OCI-LY7 (cell line): Measurements from ENCODE around the gene CFAP65. TPM values are rescaled to one million over a fixed set of nuclear protein-coding genes. Genes with fewer than 3 reads are reported as not detected.

Source experiments
- Bru-seq: library from RNA; stranded (reverse); fragments of 400-500 nt; gene quantifications from one replicate; lab custom pipeline; 2021; lab: Mats Ljungman, UMichigan
- BruChase-seq, 2 experiments: library from RNA; stranded (reverse); fragments of 400-500 nt; gene quantifications; one replicate each; lab custom pipeline; 2021; lab: Mats Ljungman, UMichigan
- BruUV-seq: library from RNA; stranded (reverse); fragments of 400-500 nt; replicated peaks from 2 replicates; lab custom pipeline; 2021; lab: Mats Ljungman, UMichigan
- CTCF ChIA-PET: fragments of 300-600 bp; sonication (Branson Sonifier 250); formaldehyde crosslinking; loops from one replicate; lab custom pipeline; 2022; ENCODE audit warnings: antibody characterized with exemption; ENCODE audit not compliant: unreplicated experiment; lab: Charles Lee
- POLR2A ChIA-PET: fragments of 300-600 bp; sonication (Branson Sonifier 250); formaldehyde crosslinking; loops from one replicate; lab custom pipeline; 2022; ENCODE audit warnings: antibody characterized with exemption; lab: Charles Lee
- DNase-seq: peaks from one replicate; pipeline ENCODE4 v3.0.0-alpha.2; 2015; ENCODE audit warnings: low spot score
- H2AFZ ChIP-seq: fragments of 200-600 bp; sonication (generic), shearing (Covaris generic); 2 replicates; pipeline ENCODE4 v1.6.1; 2014; ENCODE audit warnings: mild to moderate bottlenecking, antibody characterized with exemption, low read length, moderate library complexity
- H3K27ac ChIP-seq: fragments of 200-600 bp; sonication (generic); 2 replicates; pipeline ENCODE4 v1.5.1; 2014; ENCODE audit warnings: mixed run types, low read depth, mild to moderate bottlenecking, moderate library complexity, low read length, inconsistent platforms; ENCODE audit not compliant: poor library complexity, severe bottlenecking
- H3K36me3 ChIP-seq: fragments of 200-600 bp; sonication (generic); 2 replicates; pipeline ENCODE4 v1.6.1; 2014; ENCODE audit warnings: mild to moderate bottlenecking, antibody characterized with exemption, low read length, moderate library complexity, mixed read lengths; ENCODE audit not compliant: insufficient read depth
- H3K4me1 ChIP-seq: fragments of 200-600 bp; sonication (generic); 2 replicates; pipeline ENCODE4 v1.5.1; 2014; ENCODE audit warnings: mild to moderate bottlenecking, low read length; ENCODE audit not compliant: insufficient read depth, poor library complexity, severe bottlenecking
- H3K4me2 ChIP-seq: fragments of 200-600 bp; sonication (generic); 2 replicates; pipeline ENCODE4 v1.6.1; 2014; ENCODE audit warnings: mild to moderate bottlenecking, low read length
- H3K4me3 ChIP-seq: fragments of 200-600 bp; sonication (generic); 2 replicates; pipeline ENCODE4 v1.5.1; 2014; ENCODE audit warnings: mild to moderate bottlenecking, low read depth, low read length; ENCODE audit not compliant: poor library complexity, severe bottlenecking
- H3K79me2 ChIP-seq: fragments of 200-600 bp; sonication (generic); 2 replicates; pipeline ENCODE4 v1.6.1; 2016; ENCODE audit warnings: low read depth, mild to moderate bottlenecking, low read length, moderate library complexity, mixed read lengths; ENCODE audit not compliant: insufficient read depth
- H3K9me2 ChIP-seq: fragments of 200-600 bp; sonication (generic); 2 replicates; pipeline ENCODE4 v1.6.1; 2016; ENCODE audit warnings: mild to moderate bottlenecking, low read length, mixed read lengths; ENCODE audit not compliant: insufficient read depth
- H3K9me3 ChIP-seq: fragments of 200-600 bp; sonication (generic); 2 replicates; pipeline ENCODE4 v1.6.1; 2014; ENCODE audit warnings: mild to moderate bottlenecking, mixed run types, low read length, mixed read lengths
- H4K20me1 ChIP-seq: fragments of 200-600 bp; sonication (generic); 2 replicates; pipeline ENCODE4 v1.6.1; 2014; ENCODE audit warnings: mild to moderate bottlenecking, antibody characterized with exemption, low read length, moderate library complexity, mixed read lengths; ENCODE audit not compliant: insufficient read depth
- EZH2phosphoT487 ChIP-seq: fragments of 200-600 bp; sonication (generic); IDR thresholded peaks from 2 replicates; pipeline ENCODE4 v1.6.1; 2018; ENCODE audit warnings: low read depth, borderline replicate concordance, mild to moderate bottlenecking, mixed run types, antibody characterized with exemption, low read length, moderate library complexity, mixed read lengths
- intact Hi-C: fragments of 100-400 bp; cut with micrococcal nuclease; formaldehyde crosslinking; loops from one replicate; pipeline ENCODE4 v1.10.0; 2022; ENCODE audit not compliant: unreplicated experiment
- long read RNA-seq: library from polyadenylated mRNA; stranded (forward); transcript quantifications from one replicate; pipeline ENCODE4 v2.0.0, GENCODE V29; 2022
- total RNA-seq, 2 experiments: library from RNA; depleted of rRNA in 1 of 2; stranded (reverse); fragments of >200 nt in 1 of 2; shearing (Covaris generic) in 1 of 2; gene quantifications; 2 replicates each; pipeline ENCODE4 v1.2.3, GENCODE V29; 2014 to 2022
- TF ChIP-seq, protein P1 (sequence below): fragments of 200-600 bp; sonication (generic); conservative IDR thresholded peaks from 2 replicates; pipeline ENCODE4 v1.5.1; 2014; ENCODE audit warnings: mild to moderate bottlenecking, antibody characterized with exemption, low read length, moderate library complexity, mixed read lengths

The CFAP65 gene, protein sequence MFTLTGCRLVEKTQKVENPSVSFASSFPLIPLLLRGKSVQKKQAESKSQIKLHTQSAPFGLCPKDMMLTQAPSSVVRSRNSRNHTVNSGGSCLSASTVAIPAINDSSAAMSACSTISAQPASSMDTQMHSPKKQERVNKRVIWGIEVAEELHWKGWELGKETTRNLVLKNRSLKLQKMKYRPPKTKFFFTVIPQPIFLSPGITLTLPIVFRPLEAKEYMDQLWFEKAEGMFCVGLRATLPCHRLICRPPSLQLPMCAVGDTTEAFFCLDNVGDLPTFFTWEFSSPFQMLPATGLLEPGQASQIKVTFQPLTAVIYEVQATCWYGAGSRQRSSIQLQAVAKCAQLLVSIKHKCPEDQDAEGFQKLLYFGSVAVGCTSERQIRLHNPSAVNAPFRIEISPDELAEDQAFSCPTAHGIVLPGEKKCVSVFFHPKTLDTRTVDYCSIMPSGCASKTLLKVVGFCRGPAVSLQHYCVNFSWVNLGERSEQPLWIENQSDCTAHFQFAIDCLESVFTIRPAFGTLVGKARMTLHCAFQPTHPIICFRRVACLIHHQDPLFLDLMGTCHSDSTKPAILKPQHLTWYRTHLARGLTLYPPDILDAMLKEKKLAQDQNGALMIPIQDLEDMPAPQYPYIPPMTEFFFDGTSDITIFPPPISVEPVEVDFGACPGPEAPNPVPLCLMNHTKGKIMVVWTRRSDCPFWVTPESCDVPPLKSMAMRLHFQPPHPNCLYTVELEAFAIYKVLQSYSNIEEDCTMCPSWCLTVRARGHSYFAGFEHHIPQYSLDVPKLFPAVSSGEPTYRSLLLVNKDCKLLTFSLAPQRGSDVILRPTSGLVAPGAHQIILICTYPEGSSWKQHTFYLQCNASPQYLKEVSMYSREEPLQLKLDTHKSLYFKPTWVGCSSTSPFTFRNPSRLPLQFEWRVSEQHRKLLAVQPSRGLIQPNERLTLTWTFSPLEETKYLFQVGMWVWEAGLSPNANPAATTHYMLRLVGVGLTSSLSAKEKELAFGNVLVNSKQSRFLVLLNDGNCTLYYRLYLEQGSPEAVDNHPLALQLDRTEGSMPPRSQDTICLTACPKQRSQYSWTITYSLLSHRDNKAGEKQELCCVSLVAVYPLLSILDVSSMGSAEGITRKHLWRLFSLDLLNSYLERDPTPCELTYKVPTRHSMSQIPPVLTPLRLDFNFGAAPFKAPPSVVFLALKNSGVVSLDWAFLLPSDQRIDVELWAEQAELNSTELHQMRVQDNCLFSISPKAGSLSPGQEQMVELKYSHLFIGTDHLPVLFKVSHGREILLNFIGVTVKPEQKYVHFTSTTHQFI (N-terminal part only)
- total RNA-seq (2014; rRNA removed; shearing (Covaris generic)) (not detected in 2 replicates), total RNA-seq (2022) (not detected in 2 replicates), Bru-seq, nascent RNA (not detected), BruChase-seq, experiment 1, labeled RNA remaining after a 6-hour chase (not detected), BruChase-seq, experiment 2, labeled RNA remaining after a 2-hour chase (not detected)
- long read RNA-seq: 0 reads

DNA sequence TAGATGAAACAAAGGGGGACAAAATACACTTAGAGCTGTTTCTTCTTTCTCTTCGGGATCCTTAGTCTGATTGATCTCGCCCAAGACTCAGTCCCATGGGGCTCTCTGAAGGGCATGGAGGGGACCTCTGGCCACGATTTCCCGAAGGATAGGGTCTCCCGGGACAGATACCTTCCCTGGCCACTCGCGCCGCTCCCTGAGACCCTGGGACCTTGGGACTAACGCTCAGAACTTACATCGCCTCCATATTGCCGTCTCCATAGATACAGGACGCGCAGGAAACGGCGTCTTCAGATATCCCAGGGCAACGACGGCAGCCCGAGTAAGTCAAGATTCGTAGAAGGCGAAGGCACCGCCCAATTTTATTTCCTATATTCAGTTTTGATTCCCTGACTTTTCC lies at the start of gene CFAP65:
Gene CFAP65, minus strand, starts transcription at position 265 of the 400 bp plus-strand sequence. CDS start 2,468 bp downstream, outside the sequence.
- Histone ChIP-seq H4K20me1 (no peaks in the 10 kb centered on the region), H3K27ac (no peak within 1 kb of the TSS), H3K36me3 (no peaks in the 10 kb centered on the region), H3K4me1 (no peaks in the 10 kb centered on the region), H3K4me2 (no peak within 1 kb of the TSS), H3K9me2 (no peaks in the 10 kb centered on the region), H3K9me3 (no peaks in the 10 kb centered on the region), H3K79me2 (no peaks in the 10 kb centered on the region), H2AFZ (no peak within 1 kb of the TSS), H3K4me3 (no peak within 1 kb of the TSS)
- no TSS peak for BruUV-seq
- CTCF ChIA-PET: no interaction called here
- TF ChIP-seq EZH2phosphoT487: no peak
- TF ChIP-seq, protein P1, sequence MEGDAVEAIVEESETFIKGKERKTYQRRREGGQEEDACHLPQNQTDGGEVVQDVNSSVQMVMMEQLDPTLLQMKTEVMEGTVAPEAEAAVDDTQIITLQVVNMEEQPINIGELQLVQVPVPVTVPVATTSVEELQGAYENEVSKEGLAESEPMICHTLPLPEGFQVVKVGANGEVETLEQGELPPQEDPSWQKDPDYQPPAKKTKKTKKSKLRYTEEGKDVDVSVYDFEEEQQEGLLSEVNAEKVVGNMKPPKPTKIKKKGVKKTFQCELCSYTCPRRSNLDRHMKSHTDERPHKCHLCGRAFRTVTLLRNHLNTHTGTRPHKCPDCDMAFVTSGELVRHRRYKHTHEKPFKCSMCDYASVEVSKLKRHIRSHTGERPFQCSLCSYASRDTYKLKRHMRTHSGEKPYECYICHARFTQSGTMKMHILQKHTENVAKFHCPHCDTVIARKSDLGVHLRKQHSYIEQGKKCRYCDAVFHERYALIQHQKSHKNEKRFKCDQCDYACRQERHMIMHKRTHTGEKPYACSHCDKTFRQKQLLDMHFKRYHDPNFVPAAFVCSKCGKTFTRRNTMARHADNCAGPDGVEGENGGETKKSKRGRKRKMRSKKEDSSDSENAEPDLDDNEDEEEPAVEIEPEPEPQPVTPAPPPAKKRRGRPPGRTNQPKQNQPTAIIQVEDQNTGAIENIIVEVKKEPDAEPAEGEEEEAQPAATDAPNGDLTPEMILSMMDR: no peak
- intact Hi-C loops: no loop called here
- DNase-seq: no peak
- POLR2A ChIA-PET: interaction anchor here (0.7 to 0.8 kb wide), 2 partner anchors 39 to 140 kb away, joined by 3 read pairs; no protein-coding TSS in a partner anchor

DNA sequence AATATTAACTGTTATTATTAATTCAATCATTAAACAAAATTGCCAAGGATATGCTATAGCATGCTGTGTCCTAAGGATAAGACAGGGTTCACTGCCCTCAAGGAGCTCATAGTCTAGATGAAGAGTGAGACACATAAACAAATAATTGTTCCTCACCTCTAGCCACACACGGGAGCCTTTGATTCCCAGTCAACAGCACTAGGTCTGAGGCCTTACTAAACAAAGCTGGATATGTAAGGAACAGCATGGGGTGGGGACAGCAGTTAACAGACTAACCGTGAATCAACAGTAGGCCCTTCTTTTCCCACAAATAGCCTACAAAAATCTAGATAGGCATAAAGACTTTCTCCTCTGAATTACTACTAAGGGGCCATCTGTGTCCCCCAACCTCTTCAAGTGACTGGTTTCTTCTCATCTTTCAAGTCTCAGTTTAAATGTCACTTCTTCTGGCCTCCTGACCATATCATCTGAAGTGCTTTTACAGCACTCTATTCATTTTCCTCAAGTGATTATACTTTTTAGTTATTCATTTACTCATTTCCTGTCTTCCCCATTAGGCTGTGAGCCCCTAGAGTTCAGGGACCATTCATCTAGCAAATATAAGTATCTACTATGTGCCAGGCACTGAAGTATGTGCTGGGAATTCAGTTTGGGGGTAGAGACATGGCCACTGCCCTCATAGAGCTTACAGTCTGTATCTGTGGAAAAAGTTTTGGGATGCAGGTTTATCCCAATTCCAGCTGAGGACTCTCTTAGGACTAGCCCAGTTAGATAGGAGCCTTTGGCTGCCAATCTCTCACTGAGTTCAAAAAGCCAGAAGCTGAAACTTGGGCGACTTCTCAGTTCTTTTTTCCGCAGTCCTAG lies 49.4 kb upstream of the CFAP65 start:
- no peak overlapping the region for H3K4me2 ChIP-seq
- TF ChIP-seq, protein P1: no peak
- TF ChIP-seq EZH2phosphoT487: no peak
- ChIA-PET POLR2A (interaction anchor here (1.0 to 1.3 kb wide), 2 partner anchors 9 to 13 kb away, joined by 3 read pairs; no protein-coding TSS in a partner anchor), CTCF (no interaction called here)
- no peaks in the 10 kb centered on the region for H3K4me1 ChIP-seq
- no peaks in the 10 kb centered on the region for H3K36me3 ChIP-seq
- H3K4me3 ChIP-seq: no peak overlapping the region
- no peaks in the 10 kb centered on the region for H3K79me2 ChIP-seq
- no peak overlapping the region for H3K27ac ChIP-seq
- no peak for DNase-seq
- no peaks in the 10 kb centered on the region for H3K9me2 ChIP-seq
- no TSS peak for BruUV-seq
- H2AFZ ChIP-seq: no peak overlapping the region
- H4K20me1 ChIP-seq: no peaks in the 10 kb centered on the region
- no peaks in the 10 kb centered on the region for H3K9me3 ChIP-seq
- intact Hi-C loops: no loop called here
